NOMO-1 (cell line): Measurements from ENCODE around the gene SLC35B3.
"Not testable (repeated sequence)": the region's sequence is repeated elsewhere in the genome, so short reads cannot be mapped to it uniquely, and the experiment has no call there.

Source experiments
- DNase-seq, 2 experiments: peaks; one replicate each; lab custom pipeline; 2025; ENCODE audit not compliant: unreplicated experiment in 2 of 2; lab: John Stamatoyannopoulos, UW

Gene SLC35B3

DNA sequence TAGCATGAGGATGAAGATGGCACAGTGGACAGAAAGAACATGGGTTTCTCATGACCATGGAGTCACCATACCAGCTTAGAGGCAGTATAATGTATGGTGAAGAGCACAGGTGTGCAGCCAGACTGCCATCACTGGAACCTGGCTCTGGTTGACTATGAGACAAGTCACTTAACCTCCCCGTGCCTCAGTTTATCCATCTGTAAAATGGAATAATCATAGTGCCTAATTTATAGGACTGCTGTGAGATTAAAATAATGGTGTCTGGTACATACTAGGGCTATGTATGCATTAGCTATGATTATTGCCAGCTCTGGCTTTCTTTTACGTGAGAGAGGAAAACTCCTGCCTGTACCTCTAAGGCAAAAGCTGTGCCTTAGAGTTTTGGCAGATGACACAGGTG lies 19.4 kb downstream of the SLC35B3 start:
- no peak for DNase-seq

- no peak for DNase-seq
These were observed 20.1 kb downstream of the SLC35B3 start for GRCh38 chr6:8415280-8415679.

DNA sequence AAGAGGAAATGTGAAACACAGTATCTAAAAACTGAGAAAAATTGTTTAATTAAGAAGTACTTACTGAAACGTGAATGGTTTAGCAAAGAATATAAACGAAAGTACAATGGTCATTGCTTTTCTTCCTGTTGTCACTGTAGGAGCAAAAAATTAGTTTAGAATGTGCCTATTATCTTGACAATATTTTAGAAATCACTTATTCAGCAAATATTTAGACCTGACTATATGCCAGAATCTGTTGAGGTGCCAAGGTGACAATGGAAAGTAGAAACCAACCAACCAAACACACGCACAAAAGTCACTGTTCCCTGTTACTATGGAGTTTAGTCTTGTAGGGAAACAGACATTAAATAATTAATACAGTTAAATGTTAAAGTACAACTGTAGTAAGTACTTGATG lies 20.5 kb downstream of the SLC35B3 start:
- no peak for DNase-seq

- DNase-seq = not testable (repeated sequence)
These were observed 29.4 kb downstream of the SLC35B3 start for GRCh38 chr6:8405946-8406345.

GRCh38 chr6:8402546-8402945 lies 32.8 kb downstream of the SLC35B3 start:
- DNase-seq = no peak

- no peak for DNase-seq
These were observed 34.7 kb downstream of the SLC35B3 start for GRCh38 chr6:8400663-8401062.

DNA sequence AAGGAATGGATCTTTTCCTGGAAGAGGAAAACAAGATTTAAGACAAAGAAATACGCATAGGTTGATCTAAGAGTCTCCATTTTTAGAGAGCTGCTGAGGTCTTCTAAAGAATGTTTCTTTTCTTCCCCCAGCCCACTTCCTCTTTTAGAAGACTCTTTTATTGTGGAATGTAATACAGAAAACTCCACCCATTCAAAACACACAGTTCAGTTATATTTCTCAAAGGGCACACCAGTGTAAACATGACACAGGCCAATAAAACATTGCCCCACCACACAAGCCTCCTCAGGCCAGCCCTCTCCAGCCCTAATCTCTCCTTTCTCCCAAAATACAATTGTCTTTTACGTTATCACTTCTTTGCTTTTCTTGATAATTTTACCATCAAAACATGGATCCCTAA lies 42.8 kb downstream of the SLC35B3 start:
- peak; percentile 26 to 64 for DNase-seq

GRCh38 chr6:8391934-8392333 lies 43.4 kb downstream of the SLC35B3 start:
- no peak for DNase-seq

GRCh38 chr6:8389036-8389818 lies 46.1 kb downstream of the SLC35B3 start:
- no peak for DNase-seq

GRCh38 chr6:8387942-8388437 lies 47.4 kb downstream of the SLC35B3 start:
- no peak for DNase-seq

- DNase-seq = no peak
These were observed 51.8 kb downstream of the SLC35B3 start for GRCh38 chr6:8383584-8383983.

GRCh38 chr6:8382434-8382833 lies 52.9 kb downstream of the SLC35B3 start:
- no peak for DNase-seq

- no peak for DNase-seq
These were observed 59.4 kb downstream of the SLC35B3 start for GRCh38 chr6:8375916-8376315.
